Endothelial cell of umbilical vein (primary cell): ENCODE data around the gene ALKBH8. TPM values are rescaled to one million over a fixed set of nuclear protein-coding genes. Genes with fewer than 3 reads are reported as not detected.

Experiments
- BruUV-seq: library from RNA; stranded (reverse); fragments of 400-500 nt; replicated peaks from 2 replicates; lab custom pipeline; 2021; lab: Mats Ljungman, UMichigan
- CTCF ChIA-PET: fragments of 300-600, 350-600 bp; sonication (Branson Sonifier 250); formaldehyde crosslinking; loops from one replicate; lab custom pipeline; 2021; ENCODE audit warnings: antibody characterized with exemption, inconsistent platforms; lab: Charles Lee
- POLR2A ChIA-PET: fragments of 300-600, 350-600 bp; sonication (Branson Sonifier 250); formaldehyde crosslinking; loops from one replicate; lab custom pipeline; 2021; ENCODE audit warnings: antibody characterized with exemption, inconsistent platforms; lab: Charles Lee
- DNase-seq: peaks from one replicate; pipeline ENCODE4 v3.0.0-alpha.2; 2011; ENCODE audit warnings: low read depth, low spot score
- FAIRE-seq: peaks from 2 replicates; lab custom pipeline; 2011; peaks lifted over from hg19 to GRCh38; lab: Jason Lieb, UNC
- H2AFZ ChIP-seq: 2 replicates; pipeline ENCODE4 v1.6.0; 2012; ENCODE audit warnings: low read depth, low read length, control low read depth, inconsistent platforms
- H3K27ac ChIP-seq: 2 replicates; pipeline ENCODE4 v1.5.1; 2011; ENCODE audit warnings: low read depth, mild to moderate bottlenecking, control low read depth, low read length, moderate library complexity; ENCODE audit not compliant: insufficient read depth
- H3K27me3 ChIP-seq, 2 experiments: 2 replicates each; pipeline versions ENCODE4 v1.6.0 to v1.6.1; 2011; ENCODE audit warnings: low read length in 2 of 2, mixed read lengths in 1 of 2; ENCODE audit not compliant: control insufficient read depth in 2 of 2, insufficient read depth in 2 of 2
- H3K36me3 ChIP-seq, 2 experiments: 2 replicates in 1 of 2; 3 replicates in 1 of 2; pipeline ENCODE4 v1.5.1; 2011; ENCODE audit warnings: low read length in 2 of 2, mild to moderate bottlenecking in 1 of 2, moderate library complexity in 1 of 2; ENCODE audit not compliant: control insufficient read depth in 2 of 2, insufficient read depth in 2 of 2; ENCODE audit errors: extremely low read depth in 1 of 2
- H3K4me1 ChIP-seq: 3 replicates; pipeline ENCODE4 v1.5.1; 2011; ENCODE audit warnings: mild to moderate bottlenecking, low read length; ENCODE audit not compliant: control insufficient read depth, insufficient read depth; ENCODE audit errors: extremely low read depth
- H3K4me2 ChIP-seq: 2 replicates; pipeline ENCODE4 v1.6.1; 2011; ENCODE audit warnings: low read length, control low read depth, mixed read lengths; ENCODE audit not compliant: insufficient read depth
- H3K4me3 ChIP-seq, 3 experiments: fragments of 200-600 bp in 1 of 3; sonication (generic), shearing (Covaris generic) in 1 of 3; replicated peaks in 1 of 3; 2 replicates each; pipeline ENCODE4 v1.5.1; 2011 to 2016; ENCODE audit warnings: control low read depth in 3 of 3, low read length in 3 of 3, mild to moderate bottlenecking in 2 of 3, inconsistent platforms in 1 of 3, low read depth in 1 of 3, moderate library complexity in 1 of 3; ENCODE audit not compliant: insufficient read depth in 1 of 3
- H3K79me2 ChIP-seq: 2 replicates; pipeline ENCODE4 v1.6.0; 2012; ENCODE audit warnings: low read length, inconsistent platforms; ENCODE audit not compliant: control insufficient read depth, insufficient read depth
- H3K9ac ChIP-seq: replicated peaks from 2 replicates; pipeline ENCODE3; 2011; ENCODE audit warnings: low read length, control low read depth; ENCODE audit not compliant: insufficient read depth; ENCODE audit errors: extremely low read depth
- H3K9me1 ChIP-seq: replicated peaks from 3 replicates; pipeline ENCODE4 v1.6.0; 2011; ENCODE audit warnings: mild to moderate bottlenecking, low read length; ENCODE audit not compliant: control insufficient read depth, insufficient read depth; ENCODE audit errors: extremely low read depth
- H3K9me3 ChIP-seq: replicated peaks from 2 replicates; pipeline ENCODE4 v1.5.1; 2012; ENCODE audit warnings: low read length, inconsistent platforms; ENCODE audit not compliant: control insufficient read depth, insufficient read depth
- H4K20me1 ChIP-seq: replicated peaks from 2 replicates; pipeline ENCODE3; 2011; ENCODE audit warnings: mild to moderate bottlenecking, low read length; ENCODE audit not compliant: control insufficient read depth, insufficient read depth; ENCODE audit errors: extremely low read depth
- EZH2 ChIP-seq: IDR thresholded peaks from 2 replicates; pipeline ENCODE4 v1.6.1; 2012; ENCODE audit warnings: borderline replicate concordance, low read depth, mild to moderate bottlenecking, moderate library complexity, low read length, inconsistent platforms; ENCODE audit not compliant: severe bottlenecking
- FOS ChIP-seq: IDR thresholded peaks from 2 replicates; pipeline ENCODE4 v1.6.1; 2011; ENCODE audit warnings: mild to moderate bottlenecking, low read length, moderate library complexity, borderline replicate concordance; ENCODE audit not compliant: insufficient read depth
- GATA2 ChIP-seq: IDR thresholded peaks from 2 replicates; pipeline ENCODE4 v1.7.0; 2011; ENCODE audit warnings: low read depth, mild to moderate bottlenecking, moderate library complexity, mixed read lengths, low read length; ENCODE audit not compliant: insufficient read length, insufficient read depth
- JUN ChIP-seq: IDR thresholded peaks from 2 replicates; pipeline ENCODE4 v1.6.1; 2011; ENCODE audit warnings: borderline replicate concordance, low read depth; ENCODE audit not compliant: insufficient read length, insufficient read depth
- MYC ChIP-seq: IDR thresholded peaks from one replicate; pipeline ENCODE4 v1.6.1; 2011; ENCODE audit warnings: mild to moderate bottlenecking, low read depth, low read length
- POLR2A ChIP-seq: IDR thresholded peaks from 2 replicates; pipeline ENCODE4 v1.6.1; 2012; ENCODE audit warnings: low read depth, mild to moderate bottlenecking, control low read depth, low read length
- POLR2AphosphoS5 ChIP-seq: IDR thresholded peaks from 2 replicates; pipeline ENCODE4 v1.6.1; 2012; ENCODE audit warnings: low read depth, mild to moderate bottlenecking, control low read depth, low read length, moderate library complexity; ENCODE audit not compliant: insufficient read depth
- dilution Hi-C: fragments of 300-500 bp; cut with MboI; formaldehyde crosslinking; loops from one replicate; pipeline ENCODE4 v1.15.0; 2019; ENCODE audit warnings: low sequenced_read_pairs; ENCODE audit not compliant: extremely low pct_ligation_motif_present
- intact Hi-C: fragments of 100-400 bp; cut with micrococcal nuclease; formaldehyde crosslinking; loops from one replicate; pipeline ENCODE4 v1.10.0; 2022
- polyA plus RNA-seq, 4 experiments: library from polyadenylated mRNA; depleted of rRNA in 3 of 4; stranded (reverse) in 3 of 4; unstranded in 1 of 4; fragments of >200 nt; gene quantifications; 2 replicates each; pipeline versions ENCODE4 v1.2.1 to v1.2.3, GENCODE V29; 2011 to 2012; ENCODE audit warnings: missing spikeins in 1 of 4
- total RNA-seq: library from RNA; stranded (reverse); gene quantifications from 2 replicates; pipeline ENCODE4 v1.2.3, GENCODE V29; 2021
- TF ChIP-seq, protein P1 (sequence below): IDR thresholded peaks from 2 replicates; pipeline ENCODE4 v1.6.1; 2011; ENCODE audit not compliant: insufficient read depth, insufficient read length
- TF ChIP-seq, protein P2 (sequence below), 2 donors: IDR thresholded peaks; 1 replicate in 1 of 2; 2 replicates in 1 of 2; pipeline ENCODE4 v1.5.1; 2011; ENCODE audit warnings: low read length in 2 of 2, mild to moderate bottlenecking in 2 of 2, moderate library complexity in 2 of 2, control low read depth in 1 of 2, inconsistent platforms in 1 of 2, low read depth in 1 of 2; ENCODE audit not compliant: insufficient read depth in 1 of 2; ENCODE audit errors: extremely low read depth in 1 of 2

Gene ALKBH8
- total and polyA plus RNA-seq, 2 donors (not counting 3 experiments of a cell fraction or from before 2014, with no cell fraction given) = 2.6 to 10.2 TPM

GRCh38 chr11:107564877-107565218, 687 bp downstream of the ALKBH8 start:
- H3K9ac ChIP-seq = peak overlapping the region; percentile 69
- TSS peak; percentile 21 for BruUV-seq
- peak overlapping the region; percentile 83 for H2AFZ ChIP-seq
- dilution Hi-C loops = no loop called here
- peaks cover 36% of the 10 kb centered on the region for H3K4me1 ChIP-seq
- no peaks in the 10 kb centered on the region for H3K27me3 ChIP-seq
- POLR2A ChIA-PET = no interaction called here
- DNase-seq = no peak
- peak overlapping the region; percentile 69 for H3K4me2 ChIP-seq
- no peak for FAIRE-seq
- intact Hi-C loops = loop anchor here (2.0 to 10.0 kb wide), 4 partner anchors 26 to 440 kb away; partner anchors contain the start of genes CUL5, ELMOD1 and SLC35F2
- H3K4me3 ChIP-seq = peak overlapping the region; percentile 28 to 80 (median 79)
- H4K20me1 ChIP-seq = no peaks in the 10 kb centered on the region
- TF ChIP-seq JUN (no peak), POLR2A (no peak), GATA2 (no peak), EZH2 (no peak), POLR2AphosphoS5 (no peak), MYC (no peak), FOS (no peak)
- TF ChIP-seq, protein P1, sequence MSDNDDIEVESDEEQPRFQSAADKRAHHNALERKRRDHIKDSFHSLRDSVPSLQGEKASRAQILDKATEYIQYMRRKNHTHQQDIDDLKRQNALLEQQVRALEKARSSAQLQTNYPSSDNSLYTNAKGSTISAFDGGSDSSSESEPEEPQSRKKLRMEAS = no peak
- TF ChIP-seq, protein P2, sequence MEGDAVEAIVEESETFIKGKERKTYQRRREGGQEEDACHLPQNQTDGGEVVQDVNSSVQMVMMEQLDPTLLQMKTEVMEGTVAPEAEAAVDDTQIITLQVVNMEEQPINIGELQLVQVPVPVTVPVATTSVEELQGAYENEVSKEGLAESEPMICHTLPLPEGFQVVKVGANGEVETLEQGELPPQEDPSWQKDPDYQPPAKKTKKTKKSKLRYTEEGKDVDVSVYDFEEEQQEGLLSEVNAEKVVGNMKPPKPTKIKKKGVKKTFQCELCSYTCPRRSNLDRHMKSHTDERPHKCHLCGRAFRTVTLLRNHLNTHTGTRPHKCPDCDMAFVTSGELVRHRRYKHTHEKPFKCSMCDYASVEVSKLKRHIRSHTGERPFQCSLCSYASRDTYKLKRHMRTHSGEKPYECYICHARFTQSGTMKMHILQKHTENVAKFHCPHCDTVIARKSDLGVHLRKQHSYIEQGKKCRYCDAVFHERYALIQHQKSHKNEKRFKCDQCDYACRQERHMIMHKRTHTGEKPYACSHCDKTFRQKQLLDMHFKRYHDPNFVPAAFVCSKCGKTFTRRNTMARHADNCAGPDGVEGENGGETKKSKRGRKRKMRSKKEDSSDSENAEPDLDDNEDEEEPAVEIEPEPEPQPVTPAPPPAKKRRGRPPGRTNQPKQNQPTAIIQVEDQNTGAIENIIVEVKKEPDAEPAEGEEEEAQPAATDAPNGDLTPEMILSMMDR (IDR thresholded peaks at IDR 0.05; ENCODE audit: extremely low read depth in 1 of 2, insufficient read depth in 1 of 2, low read depth in 1 of 2, low read length in 2 of 2) = no peak
- peak overlapping the region; percentile 48 for H3K27ac ChIP-seq
- CTCF ChIA-PET = interaction anchor here (1.7 to 4.6 kb wide), 5 partner anchors 16 to 206 kb away, joined by 3 to 78 read pairs (median 9); no protein-coding TSS in a partner anchor
- no peaks in the 10 kb centered on the region for H3K9me3 ChIP-seq
- no peaks in the 10 kb centered on the region for H3K9me1 ChIP-seq
- no peaks in the 10 kb centered on the region for H3K36me3 ChIP-seq
- H3K79me2 ChIP-seq = peaks cover 16% of the 10 kb centered on the region
